ENCODE results near the gene MOGAT1.
"Not testable (repeated sequence)": the region's sequence is repeated elsewhere in the genome, so short reads cannot be mapped to it uniquely, and the experiment has no call there.

MOGAT1 gene

DNA sequence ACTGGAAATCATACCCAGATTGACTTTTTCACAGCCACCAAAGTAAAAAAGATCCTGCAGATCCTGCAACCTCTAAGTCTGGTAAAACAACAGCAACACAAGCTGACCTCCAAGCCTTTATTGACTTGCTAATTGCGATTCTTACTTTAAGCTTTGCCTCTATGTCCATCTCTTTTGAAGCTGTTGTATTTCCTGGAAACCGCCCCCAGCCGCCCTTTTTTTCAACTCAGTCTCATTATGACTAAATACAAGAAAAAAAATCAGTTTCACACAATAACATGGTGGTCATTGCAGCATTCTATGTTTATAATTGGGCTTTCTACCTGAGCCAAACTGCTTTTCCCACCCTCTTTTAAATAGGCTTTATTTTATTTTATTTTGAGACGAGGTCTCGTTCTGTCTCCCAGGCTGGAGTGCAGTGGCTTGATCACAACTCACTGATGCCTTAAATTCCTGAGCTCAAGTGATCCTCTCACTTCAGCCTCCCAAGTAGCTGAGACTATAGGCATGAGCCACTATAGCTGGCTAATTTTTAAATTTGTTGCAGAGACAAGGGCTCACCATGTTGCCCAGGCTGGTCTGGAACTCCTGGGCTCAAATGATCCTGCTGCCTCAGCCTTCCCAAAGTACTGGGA is 76.2 kb downstream of the MOGAT1 start:
- no peak for DNase-seq

DNA sequence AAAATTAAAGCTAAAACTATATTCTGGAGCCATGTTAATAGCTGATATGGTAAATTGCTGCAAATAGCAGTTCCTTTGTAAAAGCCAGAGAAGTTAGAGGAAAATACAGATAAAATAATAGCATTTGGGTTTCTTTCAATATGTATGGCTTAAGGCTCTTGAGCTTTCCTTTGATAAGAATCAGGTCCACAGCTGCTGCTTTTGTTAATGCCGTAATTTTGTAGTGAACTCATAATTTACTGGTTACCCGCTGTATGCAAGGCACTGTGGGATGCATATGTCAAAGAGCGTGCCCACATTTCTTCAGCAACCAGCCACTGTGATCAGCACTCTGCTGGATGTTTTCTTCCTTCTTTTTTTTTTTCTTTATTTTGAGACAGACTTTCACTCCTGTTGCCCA is 79.1 kb downstream of the MOGAT1 start:
- no peak for DNase-seq

DNA sequence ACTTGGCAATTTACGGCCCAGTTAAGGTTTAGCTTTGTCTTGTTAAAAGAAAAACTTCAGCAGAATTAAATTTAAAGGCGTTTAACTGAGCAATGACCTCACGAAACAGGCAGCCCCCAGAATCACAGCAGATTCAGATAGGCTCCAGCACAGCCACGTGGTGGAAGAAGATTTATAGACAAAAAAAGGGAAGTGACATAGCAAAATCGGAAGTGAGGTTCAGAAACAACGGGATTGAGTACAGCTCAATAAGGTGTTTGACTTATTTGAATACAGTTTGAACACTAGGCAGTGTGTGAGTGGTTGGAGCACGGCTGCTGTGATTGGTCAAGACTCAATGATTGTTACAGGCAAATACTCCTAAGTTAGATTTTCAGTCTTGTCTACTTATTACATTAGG is 79.8 kb downstream of the MOGAT1 start:
- DNase-seq = no peak

DNA sequence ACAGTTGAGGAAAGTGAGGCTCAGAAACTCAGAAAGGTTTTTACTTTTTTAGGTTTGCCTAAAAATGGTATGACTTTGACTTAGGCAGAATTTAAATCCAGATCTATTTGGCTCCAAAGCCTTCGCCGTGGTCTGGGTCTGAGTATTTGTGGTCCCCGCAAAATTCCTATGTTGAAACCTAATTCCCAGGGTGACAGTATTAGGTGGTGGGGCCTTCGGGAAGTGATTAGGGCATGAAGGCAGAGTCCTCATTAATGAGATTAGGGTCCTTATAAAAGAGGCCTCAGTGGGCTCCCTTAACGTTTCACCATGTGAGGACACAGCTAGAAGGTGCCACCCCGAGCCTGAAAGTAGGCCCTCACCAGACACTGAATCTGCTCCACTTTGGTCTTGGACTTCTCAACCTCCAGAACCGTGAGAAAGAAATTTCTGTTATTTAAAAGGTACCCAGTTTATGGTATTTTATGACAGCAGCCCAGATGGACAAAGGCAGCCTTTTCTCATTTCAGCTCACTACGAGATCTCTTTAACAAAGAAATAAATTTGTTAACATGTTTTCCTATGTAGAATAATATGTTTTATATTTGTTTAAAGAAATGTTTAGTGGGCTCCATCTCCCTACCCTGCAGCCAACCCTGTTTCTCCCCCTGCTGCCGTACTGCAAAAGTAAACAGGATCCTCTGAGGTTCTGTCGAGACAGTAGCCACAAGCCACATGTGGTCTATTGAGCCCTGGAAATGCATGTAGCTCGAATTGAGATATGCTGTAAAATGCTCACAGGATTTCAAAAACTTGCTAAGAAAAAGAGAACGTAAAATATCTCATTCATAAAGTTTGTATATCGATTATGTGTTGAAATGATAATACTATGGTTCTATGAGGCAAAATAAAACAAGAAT is 80.6 kb downstream of the MOGAT1 start:
- peak; percentile 77 for DNase-seq

DNA sequence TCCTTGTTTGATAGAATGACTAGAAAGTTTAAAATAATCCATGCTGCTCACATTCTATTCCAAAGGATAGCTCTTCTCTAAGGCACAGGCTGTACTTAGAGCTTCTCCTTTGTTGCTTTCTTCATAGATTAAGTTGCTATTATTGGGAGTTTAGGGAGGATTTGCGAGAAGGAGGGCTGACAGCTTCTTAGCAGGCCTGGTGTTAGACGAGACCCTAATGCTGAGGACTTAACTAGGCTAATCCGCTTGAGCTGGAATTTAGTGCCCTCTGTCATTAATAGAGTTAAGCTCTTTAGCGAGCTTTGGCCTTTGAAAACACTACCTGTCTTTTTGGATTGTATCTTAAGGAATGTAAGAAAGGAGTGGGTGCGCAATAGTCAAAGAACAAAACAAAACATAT is 81.3 kb downstream of the MOGAT1 start:
- peak; percentile 99 for DNase-seq

DNA sequence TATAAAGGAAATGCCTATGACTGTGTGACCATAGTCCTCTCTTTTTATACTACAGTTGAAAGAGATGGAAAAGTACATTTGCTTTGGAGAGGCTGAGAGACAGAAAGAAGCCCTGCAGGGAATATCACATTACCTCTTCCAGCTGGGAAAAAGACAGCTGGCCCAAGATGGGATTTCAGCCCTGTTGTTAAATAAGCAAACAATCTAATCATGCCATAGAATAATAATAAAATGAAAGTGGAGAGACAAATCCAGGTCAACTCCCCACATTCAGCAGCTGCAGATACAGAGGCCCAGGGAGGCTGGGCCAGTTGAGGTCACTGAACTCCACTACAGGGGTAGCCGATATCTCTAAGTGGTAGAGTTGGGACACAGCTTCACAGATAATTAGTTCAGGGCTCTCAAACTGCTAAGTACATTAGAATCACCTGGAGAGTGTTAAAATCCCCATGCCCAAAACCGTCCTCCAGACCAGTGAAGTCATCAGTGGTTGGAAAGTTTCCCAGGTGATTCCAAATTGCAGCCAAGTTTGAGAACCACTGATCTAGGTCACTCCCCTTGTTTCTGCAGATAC is 81.9 kb downstream of the MOGAT1 start:
- peak; percentile 78 for DNase-seq

DNA sequence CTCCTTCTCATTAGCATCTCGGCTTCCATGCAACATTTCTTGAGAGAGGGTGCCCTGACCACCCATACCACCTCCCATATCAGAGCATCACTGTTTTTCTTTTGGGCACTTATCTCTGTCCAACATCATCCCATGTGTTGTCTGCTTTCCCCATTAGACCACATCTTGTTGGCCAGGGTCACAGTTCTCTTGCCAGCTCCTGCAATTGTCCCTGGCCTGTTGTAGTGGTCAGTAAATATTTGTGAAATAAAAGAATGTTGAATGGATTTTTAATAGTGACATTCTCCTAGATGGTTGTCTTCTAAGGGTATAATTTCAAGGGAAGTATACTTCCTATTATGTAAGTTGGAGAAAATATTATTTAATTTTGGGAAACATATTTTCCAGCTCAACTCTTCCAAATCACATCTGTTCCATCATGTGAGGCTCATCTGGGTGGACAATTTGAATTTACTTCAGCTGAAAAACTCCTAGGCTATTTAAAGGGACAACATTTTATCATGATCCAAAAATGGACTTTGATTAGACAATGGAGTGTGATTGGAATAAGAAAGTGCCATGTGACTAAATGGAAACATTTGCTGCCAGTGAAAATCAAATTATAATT is 83.0 kb downstream of the MOGAT1 start:
- no peak for DNase-seq

DNA sequence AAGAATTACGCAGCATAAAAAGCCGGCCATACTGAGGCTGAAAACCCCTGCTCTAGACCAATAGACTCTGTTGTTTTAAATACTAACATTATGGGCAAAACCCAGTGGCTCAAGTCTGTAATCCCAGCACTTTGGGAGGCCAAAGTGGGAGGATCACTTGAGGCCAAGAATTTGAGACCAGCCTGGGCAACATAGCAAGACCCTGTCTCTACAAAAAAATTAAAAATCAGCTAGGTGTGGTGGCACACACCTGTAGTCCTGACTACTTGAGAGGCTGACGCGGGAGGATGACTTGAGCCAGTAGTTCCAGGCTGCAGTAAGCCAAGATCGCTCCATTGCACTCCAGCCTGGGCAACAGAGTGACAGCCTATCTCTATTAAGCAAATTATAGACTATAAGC is 84.1 kb downstream of the MOGAT1 start:
- DNase-seq = not testable (repeated sequence)

DNA sequence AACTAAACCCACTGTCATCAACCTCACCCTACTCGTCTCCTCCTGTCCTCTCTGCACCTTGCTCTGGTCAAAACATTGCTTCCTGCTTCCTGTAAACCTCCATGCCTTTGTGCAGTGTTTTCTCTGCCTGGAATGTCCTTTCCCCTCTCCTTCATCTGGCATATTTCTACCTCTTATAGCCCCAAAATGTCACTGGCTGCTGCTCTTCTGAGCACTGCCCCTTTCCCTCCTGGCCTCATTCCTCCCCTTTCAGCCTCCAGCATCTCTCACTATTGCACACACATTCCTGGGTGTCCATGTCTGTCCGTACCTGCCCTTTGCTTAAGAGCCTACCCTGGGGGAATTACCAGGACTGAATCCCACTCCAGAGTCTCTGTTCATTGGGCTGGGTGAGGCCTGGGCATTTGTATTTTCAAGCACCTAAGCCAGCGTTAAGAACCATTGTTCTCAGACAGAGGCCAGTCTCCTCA is 84.9 kb downstream of the MOGAT1 start:
- no peak for DNase-seq

DNA sequence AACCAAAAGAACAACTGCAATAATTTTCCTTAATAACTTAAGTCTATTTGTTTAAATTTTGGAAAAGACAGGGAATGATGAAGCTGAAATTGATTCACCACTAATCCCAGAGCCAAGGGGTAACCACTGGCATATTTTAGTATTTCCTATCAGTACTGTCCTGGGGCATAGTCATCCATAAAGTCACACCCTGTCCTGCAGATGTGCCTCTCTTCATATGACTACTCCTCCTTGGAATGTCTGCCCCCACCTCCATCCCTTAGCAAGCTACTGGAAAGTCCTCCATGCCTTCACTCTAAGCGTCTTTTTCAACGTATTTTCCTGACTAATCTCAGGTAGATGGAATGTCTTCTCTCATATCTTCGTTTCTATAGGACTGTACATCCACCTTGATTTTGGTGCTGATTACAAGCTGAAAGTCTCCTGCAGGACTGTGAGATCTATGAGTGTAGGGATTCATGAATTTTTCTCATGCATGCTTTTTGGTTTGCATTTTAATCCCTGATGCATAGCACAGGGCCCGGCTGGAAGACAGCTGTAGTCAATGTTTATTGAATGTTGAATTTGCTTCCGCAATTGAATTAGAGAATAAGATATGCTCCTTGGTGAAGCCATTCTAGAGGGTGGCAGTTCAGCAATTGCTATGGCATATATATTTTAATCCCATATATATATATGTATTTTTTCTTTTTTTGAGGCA is 85.6 kb downstream of the MOGAT1 start:
- no peak for DNase-seq

Measured in NCI-H82 (cell line).